Measurements from ENCODE around the gene VWA8.

- TF ChIP-seq CTCF (conservative IDR thresholded peaks at IDR 0.05; ENCODE audit: low read depth in 2 of 2) (no peak), EZH2 (IDR thresholded peaks at IDR 0.05; ENCODE audit: low read depth, unreplicated experiment) (no peak), POLR2AphosphoS5 (IDR thresholded peaks at IDR 0.05; ENCODE audit: low read depth) (no peak)
Observed at GRCh38 chr13:41782086-41782485, 178.8 kb downstream of the VWA8 start.

Measured in GM23338 (cell line).